K562 (cell line): ENCODE results near the gene CAPZB. TPM values are rescaled to one million over a fixed set of nuclear protein-coding genes. Genes with fewer than 3 reads are reported as not detected.

Experiments
- ATAC-seq: fragments of 200-7000 bp; cut with Tn5 transposase; 3 replicates; pipeline ENCODE4 v1.9.1; 2020; ENCODE audit warnings: moderate library complexity
- BruUV-seq: library from RNA; stranded (reverse); fragments of 400-500 nt; replicated peaks from 2 replicates; lab custom pipeline; 2021; lab: Mats Ljungman, UMichigan
- CTCF ChIA-PET: fragments of 300-600 bp; formaldehyde crosslinking; extraction: SDS; loops from one replicate; lab custom pipeline; 2021; ENCODE audit warnings: low intra/inter-chr PET ratio; lab: Yijun Ruan, JAX
- POLR2A ChIA-PET: fragments of 300-600, 350-650 bp; sonication (Branson Sonifier 250); formaldehyde crosslinking; extraction: SDS; loops from one replicate; lab custom pipeline; 2021; ENCODE audit warnings: antibody characterized with exemption, inconsistent platforms; lab: Yijun Ruan, JAX
- DNase-seq, 4 experiments: peaks; one replicate each; pipeline versions ENCODE4 v3.0.0 to v3.0.0-alpha.2; 2011 to 2018; ENCODE audit warnings: low spot score in 3 of 4, mixed read lengths in 3 of 4; ENCODE audit errors: extremely low read depth in 1 of 4
- FAIRE-seq: peaks from 2 replicates; lab custom pipeline; 2011; peaks lifted over from hg19 to GRCh38; lab: Jason Lieb, UNC
- H2AFZ ChIP-seq: 2 replicates; pipeline ENCODE4 v1.6.0; 2011; ENCODE audit warnings: low read depth, low read length, control low read depth, inconsistent platforms
- H3K27ac ChIP-seq: fragments of 200-600 bp; 3 replicates; pipeline ENCODE4 v1.8.0; 2011; ENCODE audit warnings: low read depth, mild to moderate bottlenecking, control low read depth, inconsistent platforms, low read length, moderate library complexity, mixed read lengths; ENCODE audit errors: extremely low read depth
- H3K27me3 ChIP-seq, 2 experiments: fragments of 300-600 bp in 1 of 2; 2 replicates in 1 of 2; 3 replicates in 1 of 2; pipeline versions ENCODE4 v1.6.0 to v1.8.0; 2011; ENCODE audit warnings: inconsistent platforms in 2 of 2, low read length in 2 of 2, mild to moderate bottlenecking in 1 of 2, mixed read lengths in 1 of 2, moderate library complexity in 1 of 2; ENCODE audit not compliant: control insufficient read depth in 2 of 2, insufficient read depth in 2 of 2
- H3K36me3 ChIP-seq: fragments of 300-600 bp; 3 replicates; pipeline ENCODE4 v1.8.0; 2011; ENCODE audit warnings: mild to moderate bottlenecking, low read length, inconsistent platforms; ENCODE audit not compliant: control insufficient read depth, insufficient read depth
- H3K4me1 ChIP-seq, 2 experiments: fragments of 200-600 bp in 1 of 2; replicated peaks in 1 of 2; 2 replicates in 1 of 2; 3 replicates in 1 of 2; pipeline versions ENCODE4 v1.5.1 to v1.8.0; 2011; ENCODE audit warnings: inconsistent platforms in 2 of 2, low read length in 2 of 2, mild to moderate bottlenecking in 1 of 2, mixed read lengths in 1 of 2, moderate library complexity in 1 of 2; ENCODE audit not compliant: control insufficient read depth in 2 of 2, insufficient read depth in 2 of 2
- H3K4me2 ChIP-seq: 2 replicates; pipeline ENCODE4 v1.6.1; 2011; ENCODE audit warnings: low read length, control low read depth, inconsistent platforms, mixed read lengths; ENCODE audit not compliant: insufficient read depth
- H3K4me3 ChIP-seq: fragments of 200-600 bp; sonication (generic), shearing (Covaris generic); 2 replicates; pipeline ENCODE4 v1.5.1; 2016; ENCODE audit warnings: control low read depth, inconsistent platforms
- H3K79me2 ChIP-seq: fragments of 200-600 bp; 3 replicates; pipeline ENCODE4 v1.8.0; 2011; ENCODE audit warnings: low read length, inconsistent platforms; ENCODE audit not compliant: control insufficient read depth, insufficient read depth
- H3K9ac ChIP-seq, 2 experiments: 2 replicates each; pipeline versions ENCODE4 v1.6.0 to v1.6.1; 2011; ENCODE audit warnings: low read depth in 2 of 2, low read length in 2 of 2, control low read depth in 1 of 2, inconsistent platforms in 1 of 2, mild to moderate bottlenecking in 1 of 2, mixed read lengths in 1 of 2; ENCODE audit not compliant: insufficient read depth in 1 of 2
- H3K9me1 ChIP-seq: one replicate; pipeline ENCODE4 v1.6.0; 2011; ENCODE audit warnings: inconsistent platforms, mild to moderate bottlenecking, low read length, moderate library complexity; ENCODE audit not compliant: control insufficient read depth, insufficient read depth
- H3K9me3 ChIP-seq: replicated peaks from 2 replicates; pipeline ENCODE4 v1.5.1; 2011; ENCODE audit warnings: low read depth, low read length, inconsistent platforms; ENCODE audit not compliant: control insufficient read depth, insufficient read depth
- H4K20me1 ChIP-seq: replicated peaks from 2 replicates; pipeline ENCODE4 v1.6.1; 2011; ENCODE audit warnings: low read length, inconsistent platforms, mixed read lengths; ENCODE audit not compliant: control insufficient read depth, insufficient read depth
- BCOR ChIP-seq: fragments of 450-650 bp; IDR thresholded peaks from 2 replicates; pipeline ENCODE4 v1.6.1; 2016
- CBX2 ChIP-seq: fragments of 200-600 bp; sonication (generic); IDR thresholded peaks from one replicate; pipeline ENCODE4 v1.6.1; 2012; ENCODE audit warnings: mild to moderate bottlenecking, low read length, inconsistent platforms; ENCODE audit not compliant: insufficient read depth, poor library complexity, severe bottlenecking
- CHAMP1 ChIP-seq: fragments of 450-650 bp; IDR thresholded peaks from 2 replicates; pipeline ENCODE4 v1.6.1; 2016; ENCODE audit warnings: mild to moderate bottlenecking
- ETS1 ChIP-seq: conservative IDR thresholded peaks from 2 replicates; pipeline ENCODE4 v1.6.1; 2011; ENCODE audit warnings: low read depth, mild to moderate bottlenecking, low read length; ENCODE audit not compliant: control insufficient read depth
- MAFK ChIP-seq: IDR thresholded peaks from 2 replicates; pipeline ENCODE4 v1.6.1; 2011; ENCODE audit warnings: low read length, improper control_type of control experiment
- MYBL2 ChIP-seq, 2 experiments: fragments of 450-650 bp in 1 of 2; sonication (generic) in 1 of 2; formaldehyde crosslinking in 1 of 2; IDR thresholded peaks; 2 replicates each; pipeline versions ENCODE4 v1.6.1 to v1.8.1; 2017 to 2022; ENCODE audit warnings: borderline replicate concordance in 1 of 2, inconsistent platforms in 1 of 2, low read depth in 1 of 2, mild to moderate bottlenecking in 1 of 2, missing genetic modification reagents in 1 of 2, moderate library complexity in 1 of 2
- RBM25 ChIP-seq: fragments of 200-400 bp; formaldehyde crosslinking; IDR thresholded peaks from 2 replicates; pipeline ENCODE4 v1.6.1; 2018; ENCODE audit warnings: low read length, low read depth, moderate library complexity; ENCODE audit not compliant: severe bottlenecking
- ZNF174 ChIP-seq: fragments of 250-450 bp; sonication (Bioruptor Pico); IDR thresholded peaks from 2 replicates; pipeline ENCODE4 v1.4.0; 2020; ENCODE audit warnings: mild to moderate bottlenecking
- ZNF282 ChIP-seq: sonication (generic); formaldehyde crosslinking; IDR thresholded peaks from 2 replicates; pipeline ENCODE4 v1.8.1; 2023; ENCODE audit warnings: missing genetic modification reagents
- WGBS: fragments of 100-300 bp; shearing (Covaris generic); methylation state at CpG from one replicate; pipeline ENCODE4 v1.1.6; 2016; ENCODE audit warnings: low coverage, mixed read lengths; ENCODE audit not compliant: insufficient coverage; ENCODE audit errors: missing lambda C conversion rate; 5-methylcytosine and 5-hydroxymethylcytosine counted together
- in situ Hi-C: fragments of 300-500 bp; cut with MboI; formaldehyde crosslinking; loops from 4 replicates; pipeline ENCODE4 v1.15.0; 2018; ENCODE audit warnings: inconsistent platforms, mixed read lengths
- intact Hi-C: fragments of 100-400 bp; cut with micrococcal nuclease; formaldehyde crosslinking; loops from 2 replicates; pipeline ENCODE4 v1.14.2; 2022
- polyA plus RNA-seq, 8 experiments: library from polyadenylated mRNA; depleted of rRNA in 4 of 8; stranded (reverse) in 5 of 8; unstranded in 3 of 8; fragments of >200 nt; fragmentation: Nextera tagmentation in 2 of 8; fragmentation: Illumina TruSeq in 1 of 8; extraction: Ambion mirVana in 2 of 8; extraction: Trizol in 1 of 8; gene quantifications; 2 replicates each; pipeline versions ENCODE4 v1.2.1 to v1.2.3, GENCODE V29; 2011 to 2014; ENCODE audit warnings: inconsistent platforms in 1 of 8, missing spikeins in 1 of 8
- total RNA-seq, 7 experiments: library from RNA; depleted of rRNA in 6 of 7; stranded (reverse); fragments of >200 nt in 6 of 7; fragmentation: Illumina TruSeq in 2 of 7; extraction: Trizol in 2 of 7; gene quantifications; 2 replicates each; pipeline versions ENCODE4 v1.2.1 to v1.2.3, GENCODE V29; 2011 to 2021; ENCODE audit warnings: low replicate concordance in 1 of 7

CAPZB gene
- total and polyA plus RNA-seq, 9 of the 15 experiments (the other 6 are each of a cell fraction or from before 2014, with no cell fraction given), result 57.6 to 297 (median 125) TPM

- ChIA-PET POLR2A (interaction anchor here (0.7 to 1.1 kb wide), 2 partner anchors 13 to 29 kb away, joined by 3 read pairs; no protein-coding TSS in a partner anchor), CTCF (no interaction called here)
- Histone ChIP-seq H3K4me2 (no peak overlapping the region), H2AFZ (no peak overlapping the region), H3K27me3 (no peaks in the 10 kb centered on the region), H3K4me3 (no peak overlapping the region), H3K27ac (no peak overlapping the region)
- no peak for FAIRE-seq
- BruUV-seq, result no TSS peak
- TF ChIP-seq MYBL2 (IDR thresholded peaks at IDR 0.05; ENCODE audit: low read depth) (no peak), MYBL2 (CRISPR knock-in tag; IDR thresholded peaks at IDR 0.05; ENCODE audit: borderline replicate concordance) (no peak), BCOR (peak; percentile 53; the same call in 1 of the 2 replicates), RBM25 (peak; percentile 82)
- TF ChIP-seq, all 486 proteins: peak for 2
- DNase-seq (no peak), ATAC-seq (no peak)
- Histone ChIP-seq H3K4me1 (peaks cover 32 to 34% of the 10 kb centered on the region in 2 experiments), H3K9ac (no peak overlapping the region), H3K9me3 (no peaks in the 10 kb centered on the region), H3K36me3 (no peaks in the 10 kb centered on the region), H3K9me1 (peaks cover 10% of the 10 kb centered on the region), H4K20me1 (peaks cover 51% of the 10 kb centered on the region), H3K79me2 (peaks cover 44% of the 10 kb centered on the region)
- intact Hi-C loops, result no loop called here
- in situ Hi-C loops, result no loop called here
- 85% methylated on average over 5 of the region's 5 CpGs for WGBS
These were observed 80.6 kb downstream of the CAPZB start for GRCh38 chr1:19404748-19405147.

GRCh38 chr1:19403256-19403655 lies 82.1 kb downstream of the CAPZB start:
- Histone ChIP-seq H3K27me3 (no peaks in the 10 kb centered on the region), H3K79me2 (peaks cover 37% of the 10 kb centered on the region), H3K36me3 (no peaks in the 10 kb centered on the region), H3K9ac (no peak overlapping the region), H2AFZ (no peak overlapping the region), H3K9me3 (no peaks in the 10 kb centered on the region), H3K27ac (no peak overlapping the region), H3K4me2 (no peak overlapping the region), H4K20me1 (peaks cover 53% of the 10 kb centered on the region), H3K4me3 (no peak overlapping the region), H3K9me1 (peaks cover 11% of the 10 kb centered on the region), H3K4me1 (peaks cover 28 to 29% of the 10 kb centered on the region in 2 experiments)
- DNase-seq, result no peak
- no peak for ATAC-seq
- intact Hi-C loops, result no loop called here
- in situ Hi-C loops, result no loop called here
- no TSS peak for BruUV-seq
- TF ChIP-seq ETS1, result no peak
- no peak for TF ChIP-seq CBX2
- TF ChIP-seq MAFK, result no peak
- TF ChIP-seq ZNF174, result no peak
- no peak for TF ChIP-seq CHAMP1
- no peak for TF ChIP-seq ZNF282
- ChIA-PET POLR2A (interaction anchor here (0.6 to 1.6 kb wide), 6 partner anchors 10 to 248 kb away, joined by 3 to 5 read pairs (median 4); a partner anchor contains a TSS), CTCF (no interaction called here)
- FAIRE-seq, result no peak
- 89% methylated on average over 5 of the region's 5 CpGs for WGBS
